BJ (cell line): ENCODE measurements around the gene E2F7. TPM values are rescaled to one million over a fixed set of nuclear protein-coding genes. Genes with fewer than 3 reads are reported as not detected.

Experiments
- CTCF ChIA-PET: fragments of 350-600 bp; formaldehyde crosslinking; extraction: SDS; loops from one replicate; lab custom pipeline; 2021; ENCODE audit warnings: antibody characterized with exemption, inconsistent platforms; lab: Yijun Ruan, JAX
- POLR2A ChIA-PET: fragments of 300-600 bp; sonication (Branson Sonifier 250); formaldehyde crosslinking; extraction: SDS; loops from one replicate; lab custom pipeline; 2021; ENCODE audit warnings: antibody characterized with exemption; lab: Charles Lee
- DNase-seq: peaks from one replicate; pipeline ENCODE4 v3.0.0-alpha.2; 2011; ENCODE audit warnings: low read depth
- H3K27me3 ChIP-seq: 2 replicates; pipeline ENCODE4 v1.6.0; 2011; ENCODE audit warnings: low read length; ENCODE audit not compliant: control insufficient read depth, insufficient read depth
- H3K36me3 ChIP-seq: 2 replicates; pipeline ENCODE4 v1.5.1; 2011; ENCODE audit warnings: low read length; ENCODE audit not compliant: control insufficient read depth, insufficient read depth
- H3K4me3 ChIP-seq: 2 replicates; pipeline ENCODE4 v1.5.1; 2011; ENCODE audit warnings: low read depth, mild to moderate bottlenecking, control low read depth, low read length
- polyA plus RNA-seq: library from polyadenylated mRNA; depleted of rRNA; stranded (reverse); fragments of >200 nt; gene quantifications from 2 replicates; pipeline ENCODE4 v1.2.3, GENCODE V29; 2011
- TF ChIP-seq, protein P1 (sequence below): IDR thresholded peaks from 2 replicates; pipeline ENCODE4 v1.5.1; 2011; ENCODE audit warnings: low read depth, mild to moderate bottlenecking, control low read depth, inconsistent platforms, low read length, moderate library complexity; ENCODE audit not compliant: insufficient read depth

E2F7 gene
- polyA plus RNA-seq, 1 experiment, result 3.6 TPM

DNA sequence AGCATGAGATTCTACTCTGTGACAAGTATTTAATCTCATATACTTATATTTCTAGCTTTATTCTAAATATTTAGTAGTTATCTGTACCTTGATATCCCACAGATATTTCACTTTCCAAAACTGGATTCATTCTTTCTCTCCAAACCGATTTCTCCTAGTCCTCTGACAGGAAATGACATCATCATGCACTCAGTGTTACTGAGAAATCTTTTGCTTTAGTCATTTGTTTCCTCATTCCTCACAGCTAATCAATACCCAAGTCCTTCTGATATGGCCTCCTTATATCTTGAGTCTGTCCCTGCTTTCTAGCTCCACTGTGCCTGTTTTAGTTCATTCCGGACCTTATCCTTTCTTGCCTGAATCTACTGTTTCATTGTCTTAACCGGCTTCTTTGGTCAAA is 39.4 kb upstream of the E2F7 start:
- TF ChIP-seq, protein P1, sequence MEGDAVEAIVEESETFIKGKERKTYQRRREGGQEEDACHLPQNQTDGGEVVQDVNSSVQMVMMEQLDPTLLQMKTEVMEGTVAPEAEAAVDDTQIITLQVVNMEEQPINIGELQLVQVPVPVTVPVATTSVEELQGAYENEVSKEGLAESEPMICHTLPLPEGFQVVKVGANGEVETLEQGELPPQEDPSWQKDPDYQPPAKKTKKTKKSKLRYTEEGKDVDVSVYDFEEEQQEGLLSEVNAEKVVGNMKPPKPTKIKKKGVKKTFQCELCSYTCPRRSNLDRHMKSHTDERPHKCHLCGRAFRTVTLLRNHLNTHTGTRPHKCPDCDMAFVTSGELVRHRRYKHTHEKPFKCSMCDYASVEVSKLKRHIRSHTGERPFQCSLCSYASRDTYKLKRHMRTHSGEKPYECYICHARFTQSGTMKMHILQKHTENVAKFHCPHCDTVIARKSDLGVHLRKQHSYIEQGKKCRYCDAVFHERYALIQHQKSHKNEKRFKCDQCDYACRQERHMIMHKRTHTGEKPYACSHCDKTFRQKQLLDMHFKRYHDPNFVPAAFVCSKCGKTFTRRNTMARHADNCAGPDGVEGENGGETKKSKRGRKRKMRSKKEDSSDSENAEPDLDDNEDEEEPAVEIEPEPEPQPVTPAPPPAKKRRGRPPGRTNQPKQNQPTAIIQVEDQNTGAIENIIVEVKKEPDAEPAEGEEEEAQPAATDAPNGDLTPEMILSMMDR, result no peak
- no peak overlapping the region for H3K4me3 ChIP-seq
- DNase-seq, result no peak
- POLR2A ChIA-PET, result no interaction called here
- CTCF ChIA-PET, result no interaction called here
- H3K36me3 ChIP-seq, result no peaks in the 10 kb centered on the region
- no peaks in the 10 kb centered on the region for H3K27me3 ChIP-seq

GRCh38 chr12:77104286-77104685 is 38.9 kb upstream of the E2F7 start:
- H3K27me3 ChIP-seq, result no peaks in the 10 kb centered on the region
- TF ChIP-seq, protein P1, result no peak
- DNase-seq, result no peak
- H3K4me3 ChIP-seq, result no peak overlapping the region
- no peaks in the 10 kb centered on the region for H3K36me3 ChIP-seq
- ChIA-PET POLR2A (no interaction called here), CTCF (no interaction called here)

DNA sequence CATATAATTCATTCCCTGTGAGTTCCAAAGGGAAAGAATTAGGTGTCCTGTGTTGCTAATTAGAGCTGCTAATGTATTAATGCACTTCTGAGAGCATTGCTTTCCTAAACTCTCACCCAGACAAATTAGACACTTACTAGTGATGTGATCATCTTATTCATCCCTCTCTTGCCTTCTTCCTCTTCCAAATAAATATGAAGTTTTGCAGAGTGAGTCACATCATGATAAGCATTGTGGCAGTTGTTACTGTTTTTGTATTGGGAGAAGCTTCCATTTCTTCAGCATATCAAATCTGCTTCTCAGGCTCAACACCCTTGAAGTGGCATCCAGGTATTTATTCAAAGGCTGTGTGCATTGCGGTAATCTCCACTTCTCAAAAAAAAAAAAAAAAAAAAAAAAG is 37.3 kb upstream of the E2F7 start:
- Histone ChIP-seq H3K27me3 (no peaks in the 10 kb centered on the region), H3K4me3 (no peak overlapping the region), H3K36me3 (no peaks in the 10 kb centered on the region)
- TF ChIP-seq, protein P1, result no peak
- ChIA-PET CTCF (interaction anchor here (0.9 to 1.8 kb wide), 2 partner anchors 46 to 53 kb away, joined by 3 to 9 read pairs; no protein-coding TSS in a partner anchor), POLR2A (interaction anchor here (0.6 kb wide), 1 partner anchor 290 kb away, joined by 3 read pairs; no protein-coding TSS in a partner anchor)
- no peak for DNase-seq

DNA sequence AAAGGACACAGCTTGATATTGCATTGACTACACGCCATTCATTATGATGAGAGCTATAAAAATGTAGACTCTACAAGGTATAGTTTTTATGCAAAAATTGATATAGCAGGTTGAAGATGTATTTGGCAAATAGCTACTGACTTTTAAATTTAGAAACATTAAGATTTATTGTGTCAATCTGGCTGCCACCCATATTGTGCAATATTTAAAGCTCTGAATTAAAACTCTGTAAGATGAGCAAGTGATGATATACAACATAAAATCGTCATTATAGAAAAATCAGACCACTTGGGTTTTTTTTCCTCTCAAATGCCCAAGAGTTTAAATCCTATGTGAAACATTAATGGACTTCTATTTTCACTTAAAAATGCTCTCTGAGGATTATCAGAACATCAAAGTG is 36.8 kb upstream of the E2F7 start:
- ChIA-PET POLR2A (no interaction called here), CTCF (interaction anchor here (0.9 to 1.8 kb wide), 2 partner anchors 45 to 52 kb away, joined by 3 to 9 read pairs; no protein-coding TSS in a partner anchor)
- Histone ChIP-seq H3K27me3 (no peaks in the 10 kb centered on the region), H3K36me3 (no peaks in the 10 kb centered on the region), H3K4me3 (no peak overlapping the region)
- TF ChIP-seq, protein P1, result no peak
- no peak for DNase-seq

DNA sequence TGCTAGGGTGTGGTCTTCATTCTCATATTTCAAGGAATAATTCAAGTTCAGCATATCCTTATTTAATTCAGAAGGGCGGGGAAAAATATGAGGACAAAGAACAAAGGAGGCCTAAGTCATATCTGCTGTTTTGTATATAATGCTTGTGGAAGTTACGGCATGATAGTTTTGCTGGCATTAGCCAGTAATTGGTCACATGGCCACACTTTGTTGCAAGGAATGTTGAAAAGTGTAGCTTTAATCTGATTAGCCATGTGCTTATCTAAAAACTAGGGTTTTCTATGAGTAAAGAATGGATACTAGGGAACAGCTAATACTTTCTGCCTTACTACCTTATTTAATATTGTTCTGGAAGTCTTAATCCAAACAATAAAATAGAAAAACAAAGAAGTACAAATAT is 34.4 kb upstream of the E2F7 start:
- H3K4me3 ChIP-seq, result no peak overlapping the region
- H3K27me3 ChIP-seq, result no peaks in the 10 kb centered on the region
- CTCF ChIA-PET, result interaction anchor here (0.9 kb wide), 1 partner anchor 12 kb away, joined by 4 read pairs; no protein-coding TSS in a partner anchor
- H3K36me3 ChIP-seq, result no peaks in the 10 kb centered on the region
- TF ChIP-seq, protein P1, result no peak
- DNase-seq, result no peak
- POLR2A ChIA-PET, result no interaction called here
